HG02623 (cell line): ENCODE data around the gene ZCCHC7.

Experiments
- ATAC-seq: cut with Tn5 transposase; IDR thresholded peaks from one replicate; pipeline ENCODE4 v1.9.1; 2021; ENCODE audit warnings: moderate library complexity; ENCODE audit not compliant: unreplicated experiment

The ZCCHC7 gene

DNA sequence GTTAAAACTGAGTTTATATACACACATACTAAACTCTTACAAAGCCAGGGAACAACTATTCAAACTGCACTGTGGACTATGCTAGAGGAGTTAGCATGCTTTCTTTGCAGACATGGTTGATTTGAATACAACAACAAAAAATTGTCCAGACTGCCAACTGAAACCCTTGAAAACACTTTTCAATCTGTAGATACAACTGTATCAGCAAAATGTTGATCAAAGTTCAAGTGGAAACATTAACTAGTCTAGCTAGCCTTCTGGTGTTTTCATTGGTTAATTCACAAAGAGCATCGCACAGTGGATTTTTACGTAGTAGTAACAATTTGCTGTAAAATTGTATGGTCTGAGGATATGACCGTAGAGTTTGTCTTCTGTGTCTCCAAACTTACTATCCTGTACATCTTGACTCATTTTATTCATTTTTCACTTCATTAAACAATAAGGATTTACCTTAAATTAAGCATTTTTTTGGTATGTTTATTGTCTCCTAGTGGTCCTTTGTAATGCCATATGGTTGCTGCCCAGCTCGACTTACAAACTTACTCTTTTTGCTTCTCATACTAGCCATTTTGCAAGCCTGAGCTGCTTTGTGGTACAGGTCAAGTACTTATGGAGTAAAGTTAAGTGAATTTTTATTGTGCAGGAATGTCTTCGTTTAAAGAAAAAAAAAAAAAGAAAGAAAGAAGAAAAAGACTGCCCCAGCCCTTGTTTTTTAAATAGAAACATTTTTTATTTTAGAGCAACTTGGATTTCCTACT lies 123.4 kb downstream of the ZCCHC7 start:
- ATAC-seq, result no peak

DNA sequence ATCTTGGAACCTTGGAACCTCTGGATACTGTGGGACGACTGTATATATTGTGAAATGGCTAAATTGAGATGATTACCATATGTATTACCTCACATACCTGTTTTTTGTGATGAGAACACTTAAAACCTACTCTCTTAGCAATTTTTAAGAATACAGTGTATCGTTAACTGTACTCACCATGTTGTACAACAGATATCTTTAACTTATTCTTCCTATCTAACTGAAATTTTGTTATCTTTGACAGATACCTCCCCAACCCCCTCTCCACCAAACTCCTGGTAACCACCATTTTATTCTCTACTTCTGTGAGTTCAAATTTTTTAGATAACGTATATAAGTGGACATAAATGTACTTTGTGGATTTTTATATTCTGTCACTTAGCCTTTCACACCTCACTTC lies 126.5 kb downstream of the ZCCHC7 start:
- no peak for ATAC-seq

DNA sequence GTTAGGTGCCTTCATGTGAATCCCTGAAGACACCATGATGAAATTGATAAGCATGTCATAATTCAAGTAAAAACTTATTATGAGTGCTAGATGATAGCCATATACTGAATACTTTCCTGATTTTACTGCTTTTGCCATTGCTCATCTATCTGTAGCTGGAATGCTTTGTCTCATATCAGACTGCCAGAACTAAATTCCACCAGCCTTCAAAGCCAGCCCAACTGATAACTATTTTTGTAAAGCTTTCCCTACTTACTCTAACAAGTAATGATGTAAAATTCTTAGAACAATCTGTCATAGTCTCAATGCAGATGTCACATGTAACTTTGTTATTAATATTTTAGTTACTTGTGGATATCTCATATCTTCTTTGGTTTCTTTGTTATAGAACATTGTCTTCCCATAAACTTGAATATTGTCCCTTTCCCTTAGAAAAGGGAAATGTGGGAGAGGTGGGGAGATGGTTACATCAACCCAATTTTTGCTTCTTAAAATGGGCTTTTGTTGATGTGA lies 128.3 kb downstream of the ZCCHC7 start:
- ATAC-seq, result no peak

DNA sequence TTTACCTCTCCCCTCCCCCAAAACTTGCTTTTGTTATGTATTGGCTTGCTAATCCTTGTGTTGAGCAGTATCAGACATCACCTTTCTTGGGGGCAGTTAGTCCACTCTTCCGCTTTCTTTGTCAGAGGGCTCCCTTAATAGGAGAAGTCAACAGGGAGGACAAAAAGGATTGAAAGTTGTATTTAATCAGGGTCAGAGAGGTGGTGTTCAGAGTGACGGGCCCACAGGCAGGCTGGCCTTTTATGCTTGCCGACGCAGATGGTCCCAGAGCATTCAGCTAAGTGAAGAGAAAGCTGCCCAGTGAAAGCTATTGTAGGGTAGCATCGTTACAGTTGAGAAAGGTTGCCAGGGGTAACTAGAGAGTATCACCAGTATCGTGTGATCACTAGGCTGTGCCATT lies 131.1 kb downstream of the ZCCHC7 start:
- ATAC-seq, result no peak

DNA sequence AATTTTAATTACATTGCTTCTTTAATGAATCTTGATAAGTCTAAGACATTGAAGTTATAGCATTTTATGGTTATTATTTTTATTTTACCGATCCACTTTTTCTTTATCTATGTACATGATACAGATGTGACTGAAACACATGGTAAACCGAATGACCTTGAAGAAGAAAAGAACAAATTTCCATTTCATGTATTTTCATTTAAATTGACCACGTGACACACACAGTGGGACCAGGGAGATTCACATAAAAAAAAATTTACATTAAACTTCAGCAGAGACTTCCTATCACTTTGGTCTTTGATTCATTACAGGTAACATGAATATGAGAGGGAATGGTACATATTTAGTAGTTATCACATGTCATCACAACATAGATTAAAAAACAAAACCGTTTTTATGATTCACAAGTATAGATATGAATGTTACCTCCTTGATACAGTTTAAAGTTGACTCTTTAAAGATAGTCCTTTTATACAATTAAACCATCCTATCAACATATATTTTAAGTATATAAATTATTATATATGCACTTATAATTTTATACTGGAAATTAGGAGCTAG lies 133.1 kb downstream of the ZCCHC7 start:
- no peak for ATAC-seq

DNA sequence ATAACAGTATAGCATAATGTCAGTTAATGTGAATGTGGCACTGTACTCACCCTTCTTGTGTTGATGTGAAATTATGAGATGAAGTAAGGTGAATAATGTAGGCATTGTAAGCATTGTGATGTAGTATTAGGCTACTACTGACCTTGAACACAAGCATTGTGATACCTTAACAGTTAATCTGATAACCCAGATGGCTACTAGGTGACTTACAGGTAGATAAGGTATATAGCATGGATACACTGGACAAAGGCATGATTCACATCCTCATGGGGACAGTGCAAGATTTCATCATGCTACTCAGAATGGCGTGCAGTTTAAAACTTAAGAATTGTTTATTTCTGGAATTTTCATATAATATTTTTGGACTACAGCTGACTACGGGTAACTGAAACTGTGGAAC lies 134.8 kb downstream of the ZCCHC7 start:
- no peak for ATAC-seq

DNA sequence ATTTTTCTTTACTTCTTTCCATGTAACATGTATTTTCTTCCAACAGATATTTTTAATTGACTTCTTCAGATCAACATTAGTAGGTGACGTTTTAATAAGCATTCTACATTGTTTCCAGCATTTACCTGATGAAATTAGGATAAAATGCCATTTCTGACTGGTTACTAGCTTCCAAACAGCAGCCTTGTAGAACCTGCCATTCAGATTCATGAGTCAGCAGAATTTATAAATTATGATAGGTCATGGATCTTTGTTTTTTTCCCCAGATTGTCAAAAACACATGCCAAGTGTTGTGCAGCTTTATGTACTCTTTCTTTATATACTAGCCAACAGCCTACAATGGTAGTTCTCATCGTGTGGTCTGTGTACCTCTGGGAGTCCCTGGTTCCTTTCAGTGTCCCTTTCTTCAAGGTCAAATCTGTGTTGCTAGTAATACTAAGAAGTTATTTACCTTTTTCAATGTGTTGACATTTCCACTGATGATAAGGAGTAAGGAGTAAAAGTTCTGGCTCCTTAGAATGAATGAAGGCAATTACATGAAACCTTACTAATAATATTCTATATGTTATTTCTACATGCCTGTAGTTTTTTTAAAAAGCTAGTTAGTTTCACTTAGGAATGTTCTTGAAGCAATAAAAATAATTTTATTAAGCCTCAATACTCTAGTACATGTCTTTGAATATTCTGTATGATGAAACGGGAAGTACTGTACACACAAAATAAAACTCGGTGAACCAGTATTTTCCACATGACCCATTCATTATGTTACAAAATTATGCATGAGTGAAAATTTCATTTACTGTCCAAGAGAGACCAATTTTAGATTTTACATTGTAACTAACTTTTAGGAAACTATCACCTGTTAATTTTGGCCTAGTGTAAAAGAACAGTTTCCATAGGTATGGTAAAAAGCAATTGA lies 135.8 kb downstream of the ZCCHC7 start:
- no peak for ATAC-seq

DNA sequence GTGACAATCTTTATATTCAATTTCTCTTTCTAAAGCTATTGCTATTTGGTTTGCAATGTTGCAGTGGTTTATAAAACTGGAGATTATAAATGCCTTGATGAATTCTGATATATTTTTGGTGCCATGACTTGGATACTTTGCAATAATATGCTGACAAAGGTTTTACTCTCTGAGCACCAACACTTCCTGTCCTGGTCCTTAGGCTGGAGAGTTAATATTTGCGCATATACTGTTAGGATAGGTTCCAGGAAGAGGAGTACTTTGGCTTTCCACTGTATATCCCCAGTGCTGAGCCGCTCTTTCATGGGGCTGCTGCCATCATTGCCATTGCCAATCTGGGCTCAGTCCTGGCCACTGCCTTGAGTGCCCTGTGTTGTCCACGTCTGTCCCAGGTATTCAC lies 139.6 kb downstream of the ZCCHC7 start:
- no peak for ATAC-seq

DNA sequence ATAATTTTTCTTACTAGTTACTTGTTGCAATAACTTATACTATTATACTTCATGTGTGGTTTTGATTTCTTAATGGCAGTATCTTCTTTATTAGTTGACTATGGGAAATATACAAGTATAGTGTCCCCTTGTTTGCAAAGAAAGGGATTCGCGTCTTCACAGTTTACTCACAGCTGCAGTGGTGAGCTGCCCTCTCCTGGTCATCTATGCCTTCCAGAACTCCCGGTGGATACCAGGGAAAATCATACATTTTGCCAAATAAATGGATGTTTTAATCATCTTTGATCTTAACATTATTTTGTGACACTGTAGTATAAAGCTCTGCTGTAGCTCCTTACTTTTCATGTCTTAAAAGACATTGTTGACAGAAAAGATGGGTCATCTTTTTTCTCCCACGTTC lies 142.0 kb downstream of the ZCCHC7 start:
- ATAC-seq, result no peak

DNA sequence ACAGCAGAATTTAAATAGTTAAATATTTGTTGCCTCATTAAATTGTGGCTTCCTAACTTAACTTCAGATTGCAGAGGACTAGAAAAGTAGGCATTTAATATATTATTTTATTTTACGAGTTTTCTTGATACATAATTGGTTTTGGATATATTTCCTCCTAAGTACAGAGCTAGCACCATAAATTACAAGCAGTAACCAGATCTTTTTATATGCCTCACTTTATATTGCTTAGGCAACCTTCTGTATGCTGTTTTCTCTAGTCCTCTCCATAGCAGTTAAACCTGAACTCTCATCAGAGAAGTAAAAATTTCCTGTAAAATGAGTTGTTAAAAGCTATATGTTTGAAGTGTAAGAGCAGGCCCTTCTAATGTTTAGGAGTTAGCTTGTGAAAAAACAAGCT lies 144.2 kb downstream of the ZCCHC7 start:
- no peak for ATAC-seq

DNA sequence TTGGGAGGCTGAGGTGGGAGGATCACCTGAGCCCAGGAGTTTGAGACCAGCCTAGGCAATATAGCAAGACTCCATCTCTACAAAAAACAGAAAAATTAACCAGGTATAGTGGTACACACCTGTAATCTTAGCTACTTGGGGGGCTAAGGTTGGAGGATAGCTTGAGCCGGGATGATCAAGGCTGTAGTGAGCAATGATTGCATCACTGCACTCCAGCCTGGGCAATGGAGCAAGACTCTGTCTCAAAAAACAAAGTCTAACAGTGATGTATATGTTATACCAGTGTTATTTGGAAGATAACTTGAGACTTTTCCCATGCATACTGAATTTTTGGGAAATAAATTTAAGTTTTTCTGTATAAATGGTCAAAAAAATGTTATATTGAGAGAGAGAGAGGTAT lies 146.3 kb downstream of the ZCCHC7 start:
- no peak for ATAC-seq

DNA sequence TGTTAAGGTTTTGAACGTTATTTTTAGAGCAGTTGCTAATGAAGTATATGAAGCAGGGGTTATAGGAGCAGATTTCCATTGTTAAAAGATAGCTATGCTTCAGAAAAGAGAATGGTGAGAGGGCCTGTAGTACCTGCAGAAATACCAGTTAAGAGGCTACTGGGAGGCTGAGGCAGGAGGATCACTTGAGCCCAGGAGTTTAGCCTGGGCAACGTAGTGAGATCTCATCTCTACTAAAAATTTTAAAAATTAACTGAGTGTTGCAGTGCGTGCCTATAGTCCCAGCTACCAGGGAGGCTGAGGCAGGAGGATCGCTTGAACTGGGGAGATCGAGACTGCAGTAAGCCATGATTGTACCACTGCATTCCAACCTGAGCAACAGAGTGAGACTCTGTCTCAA lies 148.8 kb downstream of the ZCCHC7 start:
- ATAC-seq, result no peak

DNA sequence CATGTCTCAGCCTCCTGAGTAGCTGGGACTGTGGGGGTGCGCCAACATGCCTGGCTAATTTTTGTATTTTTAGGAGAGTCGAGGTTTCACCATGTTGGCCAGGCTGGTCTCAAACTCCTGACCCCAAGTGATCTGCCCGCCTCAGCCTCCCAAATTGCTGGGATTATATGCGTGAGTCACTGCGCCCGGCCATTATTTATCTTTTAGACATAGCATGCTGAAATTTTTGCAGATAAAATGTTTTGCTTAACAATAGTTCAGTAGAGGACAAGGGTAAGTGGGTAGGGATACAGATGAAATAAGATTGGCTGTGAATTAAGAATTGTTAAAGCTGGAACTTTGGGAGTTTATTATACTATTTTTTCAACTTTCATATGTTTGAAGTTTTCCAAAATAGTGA lies 151.3 kb downstream of the ZCCHC7 start:
- no peak for ATAC-seq

DNA sequence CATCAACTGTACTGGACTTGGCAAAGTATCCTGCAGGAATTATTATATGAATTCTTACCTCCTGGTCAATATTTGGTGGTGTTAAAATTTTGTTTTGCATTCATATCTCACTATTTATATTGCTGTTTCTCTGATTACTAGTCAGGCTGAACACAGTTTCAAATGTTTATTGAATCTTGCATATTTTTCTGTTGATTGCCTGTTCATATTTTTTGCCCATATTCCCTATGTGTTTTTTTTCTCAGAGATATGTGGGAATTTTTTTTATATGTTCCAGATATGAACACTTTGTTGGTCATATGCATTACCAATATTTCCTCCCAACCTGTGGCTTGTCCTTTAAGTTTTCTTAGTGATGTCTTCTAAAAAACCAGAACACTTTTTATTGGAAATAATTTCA lies 153.2 kb downstream of the ZCCHC7 start:
- ATAC-seq, result no peak

DNA sequence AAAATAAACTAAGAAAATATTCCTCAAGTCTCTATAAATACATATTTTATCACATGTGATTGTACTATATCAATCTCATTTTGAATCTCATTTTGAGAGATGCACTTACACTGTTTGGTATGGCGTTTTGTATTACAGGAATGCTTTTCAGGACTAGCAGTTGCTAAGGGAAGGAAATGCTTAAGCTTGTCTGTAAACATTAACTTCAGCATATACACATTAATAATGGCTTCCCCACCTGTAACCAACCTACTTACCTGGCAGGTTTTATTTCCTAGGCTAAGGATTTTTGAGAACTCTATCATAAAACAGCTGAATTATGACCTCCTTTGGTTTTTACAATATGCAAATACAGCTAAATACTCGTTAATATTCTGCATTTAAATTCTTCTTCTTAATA lies 161.2 kb downstream of the ZCCHC7 start:
- no peak for ATAC-seq

DNA sequence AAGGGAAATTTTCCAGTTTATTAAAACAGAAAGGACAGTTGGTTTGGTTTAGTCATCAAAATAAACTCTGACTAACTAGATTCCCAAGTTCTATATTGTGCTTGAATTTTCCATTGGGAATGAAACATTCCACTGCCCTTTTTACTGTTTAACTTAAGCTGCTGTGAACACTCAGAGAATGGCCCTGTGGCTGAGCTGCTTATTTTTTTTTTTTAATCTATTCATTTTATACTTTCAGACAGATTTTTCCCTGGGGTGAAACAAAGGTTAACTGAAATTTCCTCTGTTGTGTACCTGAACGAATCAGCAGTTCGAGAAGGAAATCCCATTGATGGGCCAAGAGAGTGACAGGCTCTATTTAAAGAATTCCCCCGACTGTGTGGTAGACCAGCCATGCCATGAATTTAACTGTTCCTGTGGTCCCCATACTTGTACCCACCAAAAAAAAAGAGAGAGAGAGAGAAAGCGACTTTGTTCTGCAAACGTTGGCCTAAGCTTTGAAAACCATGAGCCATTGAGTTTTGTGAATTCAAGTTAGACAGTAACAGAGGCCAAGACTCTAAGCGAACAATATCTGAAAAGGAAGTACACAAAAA lies 163.5 kb downstream of the ZCCHC7 start:
- ATAC-seq, result no peak

DNA sequence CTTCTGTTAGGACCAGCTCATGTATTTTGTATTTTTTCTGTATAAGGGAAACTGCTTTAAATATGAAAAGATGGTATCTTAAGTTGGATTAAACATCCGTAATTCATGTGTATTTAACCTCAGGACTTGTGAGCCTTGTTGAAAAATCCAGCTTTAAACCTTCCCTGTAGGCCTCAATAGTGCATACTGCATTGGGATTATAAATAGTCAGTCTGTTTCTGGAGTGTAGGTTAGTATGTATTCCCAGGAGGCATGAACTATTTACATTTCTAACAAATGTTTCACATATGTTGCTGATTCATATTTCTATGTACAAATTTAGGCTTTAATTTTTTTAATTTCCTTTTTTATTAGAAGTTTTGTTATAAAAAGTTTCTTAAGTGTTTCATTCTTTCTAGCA lies 164.3 kb downstream of the ZCCHC7 start:
- no peak for ATAC-seq

DNA sequence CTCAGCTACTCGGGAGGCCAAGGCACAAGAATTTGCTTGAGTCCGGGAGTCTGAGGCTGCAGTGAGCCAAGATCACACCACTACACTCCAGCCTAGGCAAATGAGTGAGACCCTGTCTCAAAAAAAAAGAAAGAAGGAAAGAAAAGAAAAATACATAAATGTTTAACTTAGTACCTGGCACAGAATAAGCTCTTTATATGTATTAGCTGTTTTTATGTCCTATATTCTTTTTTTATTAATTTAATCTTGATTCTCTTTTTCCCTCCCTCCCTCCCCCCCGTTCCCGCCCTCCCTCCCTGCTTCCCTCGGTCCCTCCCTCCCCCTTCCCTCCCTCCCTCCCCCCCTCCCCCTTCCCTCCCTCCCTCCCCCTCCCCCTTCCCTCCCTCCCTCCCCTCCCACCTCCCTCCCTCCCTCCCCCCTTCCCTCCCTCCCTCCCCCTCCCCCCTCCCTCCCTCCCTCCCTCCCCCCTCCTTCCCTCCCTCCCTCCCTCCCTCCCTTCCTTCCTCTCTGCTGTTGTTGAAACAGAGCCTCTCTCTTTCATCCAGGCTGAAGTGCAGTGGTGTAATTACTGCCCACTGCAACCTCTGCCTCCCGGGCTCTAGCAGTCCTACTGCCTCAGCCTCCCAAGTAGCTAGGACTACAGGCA lies 166.3 kb downstream of the ZCCHC7 start:
- no peak for ATAC-seq

DNA sequence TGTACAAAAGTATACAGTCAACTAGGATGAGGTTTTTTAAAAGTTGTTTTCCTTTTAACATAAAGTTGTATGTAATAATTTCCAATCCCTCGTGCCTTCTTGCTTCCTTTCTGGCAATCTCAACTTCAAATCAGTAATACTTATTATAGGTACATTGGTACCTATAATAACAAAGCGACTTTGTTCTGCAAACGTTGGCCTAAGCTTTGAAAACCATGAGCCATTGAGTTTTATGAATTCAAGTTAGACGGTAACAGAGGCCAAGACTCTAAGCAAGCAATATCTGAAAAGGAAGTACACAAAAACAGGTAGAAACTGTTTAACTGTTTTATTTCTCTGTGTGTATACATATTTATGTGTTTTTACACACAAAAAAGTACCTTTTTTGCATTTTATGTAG lies 166.9 kb downstream of the ZCCHC7 start:
- ATAC-seq, result no peak

DNA sequence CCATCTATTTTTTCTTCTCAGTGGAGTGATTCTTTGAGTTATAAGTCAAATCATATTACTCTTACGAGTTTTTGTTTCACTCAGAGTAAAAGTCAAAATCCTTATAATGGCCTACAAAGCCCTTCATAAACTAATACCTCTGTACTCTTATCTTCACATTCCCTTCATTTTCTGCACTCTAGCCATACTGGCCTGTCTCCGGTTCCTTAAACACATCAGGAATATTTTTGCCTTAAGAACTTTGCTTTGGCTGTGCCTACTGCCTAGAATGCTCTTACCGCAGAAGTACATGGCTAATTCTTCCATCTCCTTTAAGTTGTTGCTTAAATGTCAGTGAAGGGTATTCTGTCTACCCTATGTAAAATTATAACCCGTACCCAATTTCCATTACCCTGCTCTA lies 169.3 kb downstream of the ZCCHC7 start:
- no peak for ATAC-seq

DNA sequence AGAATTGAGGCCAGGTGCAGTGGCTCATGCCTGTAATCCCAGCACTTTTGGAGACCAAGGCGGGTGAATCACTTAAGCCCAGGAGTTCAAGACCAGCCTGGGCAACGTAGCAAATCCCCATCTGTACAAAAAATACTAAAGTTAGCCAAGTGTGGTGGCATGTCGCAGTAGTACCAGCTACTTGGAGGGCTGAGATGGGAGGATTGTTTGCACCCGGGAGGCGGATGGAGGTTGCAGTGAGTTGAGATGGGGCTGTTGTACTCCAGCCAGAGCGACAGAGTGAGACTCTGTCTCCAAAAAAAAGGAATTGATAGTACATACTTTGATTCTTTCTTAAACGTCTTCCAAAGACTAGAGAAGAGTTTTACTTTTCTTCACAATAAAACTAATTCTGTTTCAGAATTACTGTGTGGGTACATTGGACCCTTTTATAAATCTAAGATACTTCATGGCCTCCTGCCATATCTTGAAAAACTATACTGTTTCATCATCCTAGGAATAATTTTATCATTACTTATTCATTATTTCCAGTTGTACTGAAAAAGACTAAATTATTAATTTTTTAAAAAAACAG lies 170.1 kb downstream of the ZCCHC7 start:
- no peak for ATAC-seq
